ENCODE results near the gene KLK14. TPM values are rescaled to one million over a fixed set of nuclear protein-coding genes. Genes with fewer than 3 reads are reported as not detected.
A peak's percentile ranks its signal among the peaks of the same experiment; 100 is the strongest.

The KLK14 gene
- total RNA-seq, 1 donor from 2014 or later = 0.23 TPM

DNA sequence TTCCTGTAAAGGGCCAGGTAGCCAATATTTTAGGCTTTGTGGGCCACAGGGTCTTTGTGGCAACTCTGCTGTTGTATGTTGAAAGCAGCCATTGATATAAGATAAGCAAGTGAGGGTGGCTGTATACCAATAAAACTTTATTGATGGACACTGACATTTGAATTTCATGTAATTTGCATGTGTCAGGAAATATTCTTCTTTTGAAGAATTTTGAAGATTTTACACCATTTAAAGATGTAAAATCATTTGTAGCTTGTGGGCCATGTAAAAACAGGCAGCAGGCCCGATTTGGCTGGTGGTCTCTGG lies 27.9 kb upstream of the KLK14 start:
- H3K36me3 Mint-ChIP-seq (ENCODE audit: low read depth, unreplicated experiment) = no peaks in the 10 kb centered on the region
- H3K27ac ChIP-seq (ENCODE audit: low read depth, low read length) = no peak overlapping the region
- H3K4me3 Mint-ChIP-seq (ENCODE audit: unreplicated experiment) = no peak overlapping the region
- FAIRE-seq = no peak
- H3K9ac ChIP-seq (ENCODE audit: low read length) = no peak overlapping the region
- TF ChIP-seq CTCF (IDR thresholded peaks at IDR 0.05; ENCODE audit: insufficient read depth, low read depth, low read length) (no peak), EZH2 (IDR thresholded peaks at IDR 0.05; ENCODE audit: insufficient read depth, low read length) (no peak)
- H3K4me3 ChIP-seq (ENCODE audit: insufficient read depth, low read depth, low read length) = no peak overlapping the region
- H3K9me3 ChIP-seq (ENCODE audit: insufficient read depth, low read depth, low read length) = no peaks in the 10 kb centered on the region
- peaks cover under 1% of the 10 kb centered on the region for H4K20me1 ChIP-seq (ENCODE audit: insufficient read depth, low read length)
- no peak for DNase-seq (ENCODE audit: low read depth)
- peaks cover 11% of the 10 kb centered on the region for H3K4me1 ChIP-seq (ENCODE audit: insufficient read depth, low read length)
- H3K27me3 ChIP-seq (ENCODE audit: insufficient read depth, low read length) = no peaks in the 10 kb centered on the region
- H3K9me3 Mint-ChIP-seq (ENCODE audit: unreplicated experiment) = no peaks in the 10 kb centered on the region
- H3K27me3 Mint-ChIP-seq (ENCODE audit: low read depth, unreplicated experiment) = peaks cover 13% of the 10 kb centered on the region
- no peak overlapping the region for H3K4me2 ChIP-seq (ENCODE audit: low read length)
- H3K36me3 ChIP-seq (ENCODE audit: insufficient read depth, low read length) = no peaks in the 10 kb centered on the region
- peaks cover 23% of the 10 kb centered on the region for H3K79me2 ChIP-seq (ENCODE audit: insufficient read depth, low read length)
- peaks cover 4% of the 10 kb centered on the region for H3K4me1 Mint-ChIP-seq (ENCODE audit: low read depth, unreplicated experiment)
- H2AFZ ChIP-seq (ENCODE audit: low read depth, low read length) = no peak overlapping the region
- H3K27ac Mint-ChIP-seq (ENCODE audit: unreplicated experiment) = no peak overlapping the region

DNA sequence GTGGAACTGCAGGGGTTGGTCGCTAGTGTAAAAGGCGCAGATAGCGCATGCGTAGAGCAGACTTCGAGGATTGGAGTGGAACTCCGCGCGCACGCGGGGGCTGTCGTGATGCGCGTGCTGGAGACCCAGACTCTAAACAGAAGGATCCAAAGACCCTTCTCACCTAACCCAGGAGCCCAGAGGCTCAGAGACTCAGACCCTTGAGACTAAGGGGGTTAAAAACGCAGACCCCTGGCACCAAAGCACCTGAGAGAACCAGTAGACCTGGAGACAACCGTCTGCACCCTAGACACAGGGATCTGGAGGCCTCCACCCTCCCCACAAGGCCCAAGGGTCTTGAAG lies 26.1 kb upstream of the KLK14 start:
- no peaks in the 10 kb centered on the region for H3K36me3 ChIP-seq (ENCODE audit: insufficient read depth, low read length)
- H3K4me2 ChIP-seq (ENCODE audit: low read length) = peak overlapping the region; percentile 97
- H4K20me1 ChIP-seq (ENCODE audit: insufficient read depth, low read length) = peaks cover 13% of the 10 kb centered on the region
- H3K27ac ChIP-seq (ENCODE audit: low read depth, low read length) = peak overlapping the region; percentile 62
- Mint-ChIP-seq H3K4me1 (ENCODE audit: low read depth, unreplicated experiment) (peaks cover 4% of the 10 kb centered on the region), H3K9me3 (ENCODE audit: unreplicated experiment) (no peaks in the 10 kb centered on the region), H3K36me3 (ENCODE audit: low read depth, unreplicated experiment) (peaks cover under 1% of the 10 kb centered on the region), H3K4me3 (ENCODE audit: unreplicated experiment) (peak overlapping the region; percentile 98), H3K27me3 (ENCODE audit: low read depth, unreplicated experiment) (no peaks in the 10 kb centered on the region), H3K27ac (ENCODE audit: unreplicated experiment) (no peak overlapping the region)
- TF ChIP-seq EZH2 (IDR thresholded peaks at IDR 0.05; ENCODE audit: insufficient read depth, low read length) (no peak), CTCF (IDR thresholded peaks at IDR 0.05; ENCODE audit: insufficient read depth, low read depth, low read length) (no peak)
- H3K4me3 ChIP-seq (ENCODE audit: insufficient read depth, low read depth, low read length) = peak overlapping the region; percentile 83
- peaks cover 11% of the 10 kb centered on the region for H3K4me1 ChIP-seq (ENCODE audit: insufficient read depth, low read length)
- FAIRE-seq = no peak
- H2AFZ ChIP-seq (ENCODE audit: low read depth, low read length) = peak overlapping the region; percentile 78
- H3K9me3 ChIP-seq (ENCODE audit: insufficient read depth, low read depth, low read length) = no peaks in the 10 kb centered on the region
- peaks cover 37% of the 10 kb centered on the region for H3K79me2 ChIP-seq (ENCODE audit: insufficient read depth, low read length)
- peak overlapping the region; percentile 86 for H3K9ac ChIP-seq (ENCODE audit: low read length)
- no peak for DNase-seq (ENCODE audit: low read depth)
- H3K27me3 ChIP-seq (ENCODE audit: insufficient read depth, low read length) = no peaks in the 10 kb centered on the region

DNA sequence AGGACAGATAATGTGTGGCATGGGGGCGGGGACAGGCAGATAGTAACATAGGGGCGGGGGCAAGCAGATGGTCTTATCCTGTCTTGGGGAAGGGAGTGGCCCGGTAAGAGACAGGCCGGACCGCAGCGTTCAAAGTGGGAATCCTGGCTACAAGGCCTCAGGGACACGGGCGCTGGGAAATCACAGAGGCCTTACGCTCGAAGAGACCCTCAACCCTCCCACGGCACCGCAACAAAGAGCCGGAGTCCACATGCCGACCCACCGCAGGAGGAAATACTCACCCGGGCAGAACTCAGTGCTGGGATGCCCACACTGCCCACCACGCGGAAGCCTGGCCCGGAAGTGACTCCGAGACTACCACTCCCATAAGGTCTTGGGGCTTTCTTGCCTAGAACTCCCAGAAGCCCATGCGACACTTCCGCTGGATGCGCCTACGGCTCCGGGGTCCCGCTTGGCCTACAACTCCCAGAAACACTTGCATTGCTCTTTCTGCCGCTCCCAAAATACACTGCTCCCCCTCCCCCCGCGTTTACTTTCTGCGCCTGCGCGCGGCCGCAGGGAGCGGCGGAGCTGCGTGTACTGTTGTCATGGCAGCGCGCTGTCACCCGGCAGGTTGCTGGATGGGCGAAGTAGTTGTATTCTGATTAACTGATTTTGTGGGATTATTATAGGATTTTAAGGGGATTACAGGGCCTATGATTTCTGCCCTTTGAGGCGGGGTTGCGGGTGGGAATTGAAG lies 25.5 kb upstream of the KLK14 start, which contains the start of gene CTU1:
CTU1 (minus strand) TSS at position 344 of the 739 bp plus-strand sequence. CDS start 3,840 bp downstream, outside the sequence.
- H3K4me2 ChIP-seq (ENCODE audit: low read length) = peak within 1 kb of the TSS; percentile 97
- H3K27ac ChIP-seq (ENCODE audit: low read depth, low read length) = peak within 1 kb of the TSS; percentile 62
- no peaks in the 10 kb centered on the region for H3K36me3 ChIP-seq (ENCODE audit: insufficient read depth, low read length)
- H3K4me3 ChIP-seq (ENCODE audit: insufficient read depth, low read depth, low read length) = peak within 1 kb of the TSS; percentile 83
- no peaks in the 10 kb centered on the region for H3K27me3 Mint-ChIP-seq (ENCODE audit: low read depth, unreplicated experiment)
- FAIRE-seq (peak; percentile 82), DNase-seq (ENCODE audit: low read depth) (peak; percentile 99)
- H2AFZ ChIP-seq (ENCODE audit: low read depth, low read length) = peak within 1 kb of the TSS; percentile 92
- no peaks in the 10 kb centered on the region for H3K9me3 ChIP-seq (ENCODE audit: insufficient read depth, low read depth, low read length)
- peaks cover 13% of the 10 kb centered on the region for H4K20me1 ChIP-seq (ENCODE audit: insufficient read depth, low read length)
- peaks cover 4% of the 10 kb centered on the region for H3K36me3 Mint-ChIP-seq (ENCODE audit: low read depth, unreplicated experiment)
- H3K79me2 ChIP-seq (ENCODE audit: insufficient read depth, low read length) = peaks cover 37% of the 10 kb centered on the region
- H3K4me1 ChIP-seq (ENCODE audit: insufficient read depth, low read length) = peaks cover 11% of the 10 kb centered on the region
- peak within 1 kb of the TSS; percentile 98 for H3K4me3 Mint-ChIP-seq (ENCODE audit: unreplicated experiment)
- H3K9me3 Mint-ChIP-seq (ENCODE audit: unreplicated experiment) = no peaks in the 10 kb centered on the region
- peaks cover 4% of the 10 kb centered on the region for H3K4me1 Mint-ChIP-seq (ENCODE audit: low read depth, unreplicated experiment)
- no peak for TF ChIP-seq EZH2 (IDR thresholded peaks at IDR 0.05; ENCODE audit: insufficient read depth, low read length)
- no peak for TF ChIP-seq CTCF (IDR thresholded peaks at IDR 0.05; ENCODE audit: insufficient read depth, low read depth, low read length)
- no peaks in the 10 kb centered on the region for H3K27me3 ChIP-seq (ENCODE audit: insufficient read depth, low read length)
- peak within 1 kb of the TSS; percentile 86 for H3K9ac ChIP-seq (ENCODE audit: low read length)
- peak within 1 kb of the TSS; percentile 98 for H3K27ac Mint-ChIP-seq (ENCODE audit: unreplicated experiment)

Measured in astrocyte (in vitro differentiated cells and primary cell).